22Rv1 (cell line): Measurements from ENCODE around the gene MEIOSIN.
"Not testable (repeated sequence)": the region's sequence is repeated elsewhere in the genome, so short reads cannot be mapped to it uniquely, and the experiment has no call there.

Experiments used
- H3K27ac ChIP-seq: fragments of 450-650 bp; 2 replicates; pipeline ENCODE4 v1.5.1; 2017
- ZFX ChIP-seq: fragments of 450-650 bp; IDR thresholded peaks from 2 replicates; pipeline ENCODE4 v1.6.1; 2017; ENCODE audit warnings: antibody characterized with exemption, borderline replicate concordance
- TF ChIP-seq, protein P1 (sequence below): fragments of 450-650 bp; IDR thresholded peaks from 2 replicates; pipeline ENCODE4 v1.5.1; 2017; ENCODE audit warnings: mild to moderate bottlenecking

MEIOSIN gene

DNA sequence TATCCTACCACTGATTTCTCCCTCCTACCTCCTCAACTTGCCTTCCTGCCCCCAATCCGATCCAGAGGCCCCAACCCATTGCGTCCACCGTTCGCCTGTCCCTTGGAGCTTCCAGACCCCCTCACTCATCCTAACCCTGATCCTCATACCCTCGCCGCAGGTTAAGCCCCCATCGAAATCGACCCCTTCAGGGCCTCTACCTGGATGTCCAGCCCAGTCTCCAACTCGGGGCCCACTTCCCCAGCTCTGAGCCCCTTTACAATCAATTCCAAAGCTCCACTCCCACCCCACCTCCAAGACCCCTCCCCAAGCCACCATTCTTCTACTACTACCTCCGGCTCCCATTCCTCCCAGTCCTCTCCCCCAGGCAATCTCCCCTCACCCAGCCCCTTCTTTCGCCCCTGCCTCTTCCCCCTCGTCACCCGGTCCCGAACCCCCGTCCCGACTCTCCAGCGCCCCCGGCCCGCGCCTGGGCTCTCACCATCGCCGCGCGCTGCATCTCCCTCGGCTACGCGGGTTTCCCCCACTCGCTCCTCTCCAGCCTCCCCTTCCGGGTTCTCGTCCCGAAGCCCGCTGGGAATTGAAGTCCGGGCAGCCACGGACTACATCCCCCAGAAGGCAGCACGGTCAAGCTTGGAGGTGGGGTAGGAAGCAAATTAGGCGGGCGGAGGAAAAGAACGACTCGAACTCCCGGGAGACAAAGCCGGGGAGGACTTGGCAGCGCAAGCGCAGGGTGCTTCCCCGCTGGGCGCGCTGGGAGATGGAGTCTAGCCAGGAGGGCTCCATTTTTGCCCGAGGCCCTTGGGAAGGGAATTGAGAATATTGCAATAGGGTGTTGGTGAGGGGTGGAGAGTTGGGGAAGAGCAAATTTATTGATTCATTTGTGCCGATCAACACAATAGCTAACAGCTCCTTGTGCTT lies 2.6 kb upstream of the MEIOSIN start, which contains the start of gene FBXO46:
Gene FBXO46 (minus strand): TSS at position 529 of the 921 bp plus-strand sequence. CDS start 17,401 bp downstream, outside the sequence.
- H3K27ac ChIP-seq = peak within 1 kb of the TSS; percentile 71

GRCh38 chr19:45739498-45740439 lies 6.5 kb downstream of the MEIOSIN start:
- no peak overlapping the region for H3K27ac ChIP-seq
- no peak for TF ChIP-seq ZFX
- TF ChIP-seq, protein P1, sequence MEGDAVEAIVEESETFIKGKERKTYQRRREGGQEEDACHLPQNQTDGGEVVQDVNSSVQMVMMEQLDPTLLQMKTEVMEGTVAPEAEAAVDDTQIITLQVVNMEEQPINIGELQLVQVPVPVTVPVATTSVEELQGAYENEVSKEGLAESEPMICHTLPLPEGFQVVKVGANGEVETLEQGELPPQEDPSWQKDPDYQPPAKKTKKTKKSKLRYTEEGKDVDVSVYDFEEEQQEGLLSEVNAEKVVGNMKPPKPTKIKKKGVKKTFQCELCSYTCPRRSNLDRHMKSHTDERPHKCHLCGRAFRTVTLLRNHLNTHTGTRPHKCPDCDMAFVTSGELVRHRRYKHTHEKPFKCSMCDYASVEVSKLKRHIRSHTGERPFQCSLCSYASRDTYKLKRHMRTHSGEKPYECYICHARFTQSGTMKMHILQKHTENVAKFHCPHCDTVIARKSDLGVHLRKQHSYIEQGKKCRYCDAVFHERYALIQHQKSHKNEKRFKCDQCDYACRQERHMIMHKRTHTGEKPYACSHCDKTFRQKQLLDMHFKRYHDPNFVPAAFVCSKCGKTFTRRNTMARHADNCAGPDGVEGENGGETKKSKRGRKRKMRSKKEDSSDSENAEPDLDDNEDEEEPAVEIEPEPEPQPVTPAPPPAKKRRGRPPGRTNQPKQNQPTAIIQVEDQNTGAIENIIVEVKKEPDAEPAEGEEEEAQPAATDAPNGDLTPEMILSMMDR = no peak

More for the DNA sequence above, 2.6 kb upstream of the MEIOSIN start, which contains the start of gene FBXO46:
- TF ChIP-seq, protein P1 = peak; percentile 28
- TF ChIP-seq ZFX = no peak

GRCh38 chr19:45742969-45743368 lies 9.7 kb downstream of the MEIOSIN start:
- no peak for TF ChIP-seq ZFX
- TF ChIP-seq, protein P1 = no peak
- H3K27ac ChIP-seq = peak overlapping the region; percentile 86

GRCh38 chr19:45745606-45746005 lies 12.4 kb downstream of the MEIOSIN start:
- no peak overlapping the region for H3K27ac ChIP-seq
- TF ChIP-seq, protein P1 = no peak
- no peak for TF ChIP-seq ZFX

- TF ChIP-seq, protein P1 = no peak
- TF ChIP-seq ZFX = no peak
- H3K27ac ChIP-seq = no peak overlapping the region
Measured at GRCh38 chr19:45746866-45747265, 13.6 kb downstream of the MEIOSIN start.

DNA sequence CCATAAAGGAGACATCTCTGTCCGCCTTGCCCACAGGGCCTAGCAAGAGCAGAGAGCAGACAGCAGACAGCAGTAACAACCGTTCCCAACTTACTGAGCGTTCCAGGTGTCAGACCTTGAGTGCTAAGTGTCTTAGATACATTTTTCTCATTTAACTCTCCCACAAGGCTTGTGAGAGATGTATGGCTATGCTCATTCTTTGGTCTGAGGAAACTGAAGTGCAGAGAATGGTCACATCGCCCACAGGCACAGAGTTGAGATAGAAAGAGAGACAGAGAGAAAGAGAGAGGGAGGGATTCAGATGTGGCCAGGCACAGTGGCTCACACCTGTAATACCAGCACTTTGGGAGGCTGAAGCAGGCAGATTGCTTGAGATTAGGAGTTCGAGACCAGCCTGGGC lies 14.3 kb downstream of the MEIOSIN start:
- H3K27ac ChIP-seq = no peak overlapping the region
- TF ChIP-seq, protein P1 = no peak
- no peak for TF ChIP-seq ZFX

DNA sequence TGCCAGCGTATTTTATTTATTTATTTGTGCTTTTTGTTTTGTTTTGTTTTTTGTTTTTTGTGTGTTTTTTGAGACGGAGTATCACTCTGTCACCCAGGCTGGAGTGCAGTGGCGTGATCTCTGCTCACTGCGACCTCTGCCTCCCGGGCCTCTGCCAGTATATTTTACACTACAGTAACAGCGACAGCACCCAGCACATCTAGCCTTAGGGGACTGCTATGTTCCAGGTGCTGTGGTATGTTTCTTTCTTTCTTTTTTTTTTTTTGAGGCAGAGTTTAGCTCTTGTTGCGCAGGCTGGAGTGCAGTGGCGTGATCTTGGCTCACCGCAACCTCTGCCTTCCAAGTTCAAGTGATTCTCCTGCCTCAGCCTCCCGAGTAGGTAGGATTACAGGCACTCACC lies 18.2 kb downstream of the MEIOSIN start:
- H3K27ac ChIP-seq = not testable (repeated sequence)
